Astrocyte of the spinal cord (primary cell): ENCODE results near the gene GRID2.
A peak's percentile ranks its signal among the peaks of the same experiment; 100 is the strongest.

Source experiments
- DNase-seq: peaks from one replicate; pipeline ENCODE4 v3.0.0; 2011; ENCODE audit warnings: low read depth, low spot score
- H3K4me3 ChIP-seq: 2 replicates; pipeline ENCODE4 v1.5.1; 2011; ENCODE audit warnings: low read depth, mild to moderate bottlenecking, low read length, moderate library complexity
- CTCF ChIP-seq: IDR thresholded peaks from 2 replicates; pipeline ENCODE4 v1.5.1; 2012; ENCODE audit warnings: low read depth, mild to moderate bottlenecking, low read length, inconsistent platforms
- in situ Hi-C: cut with HindIII; loops from 2 replicates; pipeline ENCODE4 v1.10.0; 2017; ENCODE audit warnings: low sequenced_read_pairs

Gene GRID2

GRCh38 chr4:93312299-93312698 lies 1008.5 kb downstream of the GRID2 start:
- TF ChIP-seq CTCF, result no peak
- no peak overlapping the region for H3K4me3 ChIP-seq
- no peak for DNase-seq
- in situ Hi-C loops, result no loop called here

GRCh38 chr4:93313197-93313596 lies 1009.4 kb downstream of the GRID2 start:
- no peak for TF ChIP-seq CTCF
- in situ Hi-C loops, result no loop called here
- DNase-seq, result peak; percentile 43
- no peak overlapping the region for H3K4me3 ChIP-seq

GRCh38 chr4:93317057-93317456 lies 1013.3 kb downstream of the GRID2 start:
- no peak for TF ChIP-seq CTCF
- H3K4me3 ChIP-seq, result no peak overlapping the region
- in situ Hi-C loops, result no loop called here
- DNase-seq, result no peak

- H3K4me3 ChIP-seq, result no peak overlapping the region
- TF ChIP-seq CTCF, result no peak
- no peak for DNase-seq
- in situ Hi-C loops, result no loop called here
These were observed 1013.8 kb downstream of the GRID2 start for GRCh38 chr4:93317561-93317960.

- no peak for TF ChIP-seq CTCF
- no peak for DNase-seq
- in situ Hi-C loops, result no loop called here
These were observed 1015.3 kb downstream of the GRID2 start for GRCh38 chr4:93319041-93319440.

GRCh38 chr4:93320356-93320755 lies 1016.6 kb downstream of the GRID2 start:
- in situ Hi-C loops, result no loop called here
- no peak for DNase-seq
- no peak overlapping the region for H3K4me3 ChIP-seq
- TF ChIP-seq CTCF, result no peak

More at GRCh38 chr4:93319041-93319440, 1015.3 kb downstream of the GRID2 start:
- no peak overlapping the region for H3K4me3 ChIP-seq

- in situ Hi-C loops, result no loop called here
- no peak overlapping the region for H3K4me3 ChIP-seq
- no peak for DNase-seq
- TF ChIP-seq CTCF, result no peak
These were observed 1023.6 kb downstream of the GRID2 start for GRCh38 chr4:93327346-93327745.
